Epithelial cell of esophagus (primary cell): ENCODE results near the gene USP9Y.

ENCODE experiments used
- DNase-seq: peaks from one replicate; pipeline ENCODE4 v3.0.0; 2010; ENCODE audit warnings: low read depth
- H3K4me3 ChIP-seq: 2 replicates; pipeline ENCODE4 v1.5.1; 2011; ENCODE audit warnings: mild to moderate bottlenecking, low read length, control low read depth
- TF ChIP-seq, protein P1 (sequence below): IDR thresholded peaks from 2 replicates; pipeline ENCODE4 v1.5.1; 2011; ENCODE audit warnings: low read depth, mild to moderate bottlenecking, low read length, control low read depth, inconsistent platforms; ENCODE audit not compliant: insufficient read depth; ENCODE audit errors: missing control alignments

The USP9Y gene

DNA sequence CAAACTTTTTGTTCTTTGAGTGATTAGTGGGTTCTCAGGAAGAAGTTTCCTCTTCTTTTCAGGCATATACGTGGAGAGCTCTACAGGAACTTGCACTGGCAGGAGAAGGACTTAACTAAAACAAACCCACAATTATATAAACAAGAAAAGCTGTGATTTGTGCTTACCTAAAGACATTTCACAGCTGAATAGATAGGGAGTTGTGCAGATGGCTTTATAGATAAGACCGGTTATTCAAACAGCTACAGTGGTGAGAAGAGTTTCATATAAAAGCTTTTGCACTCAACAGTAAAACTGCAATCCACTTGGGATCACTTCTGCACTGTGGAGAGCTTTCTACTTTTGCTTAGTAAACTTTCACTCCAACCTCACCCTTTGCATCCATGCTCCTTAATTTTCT is 197.6 kb downstream of the USP9Y start:
- H3K4me3 ChIP-seq = no peak overlapping the region
- no peak for DNase-seq
- TF ChIP-seq, protein P1, sequence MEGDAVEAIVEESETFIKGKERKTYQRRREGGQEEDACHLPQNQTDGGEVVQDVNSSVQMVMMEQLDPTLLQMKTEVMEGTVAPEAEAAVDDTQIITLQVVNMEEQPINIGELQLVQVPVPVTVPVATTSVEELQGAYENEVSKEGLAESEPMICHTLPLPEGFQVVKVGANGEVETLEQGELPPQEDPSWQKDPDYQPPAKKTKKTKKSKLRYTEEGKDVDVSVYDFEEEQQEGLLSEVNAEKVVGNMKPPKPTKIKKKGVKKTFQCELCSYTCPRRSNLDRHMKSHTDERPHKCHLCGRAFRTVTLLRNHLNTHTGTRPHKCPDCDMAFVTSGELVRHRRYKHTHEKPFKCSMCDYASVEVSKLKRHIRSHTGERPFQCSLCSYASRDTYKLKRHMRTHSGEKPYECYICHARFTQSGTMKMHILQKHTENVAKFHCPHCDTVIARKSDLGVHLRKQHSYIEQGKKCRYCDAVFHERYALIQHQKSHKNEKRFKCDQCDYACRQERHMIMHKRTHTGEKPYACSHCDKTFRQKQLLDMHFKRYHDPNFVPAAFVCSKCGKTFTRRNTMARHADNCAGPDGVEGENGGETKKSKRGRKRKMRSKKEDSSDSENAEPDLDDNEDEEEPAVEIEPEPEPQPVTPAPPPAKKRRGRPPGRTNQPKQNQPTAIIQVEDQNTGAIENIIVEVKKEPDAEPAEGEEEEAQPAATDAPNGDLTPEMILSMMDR = no peak

DNA sequence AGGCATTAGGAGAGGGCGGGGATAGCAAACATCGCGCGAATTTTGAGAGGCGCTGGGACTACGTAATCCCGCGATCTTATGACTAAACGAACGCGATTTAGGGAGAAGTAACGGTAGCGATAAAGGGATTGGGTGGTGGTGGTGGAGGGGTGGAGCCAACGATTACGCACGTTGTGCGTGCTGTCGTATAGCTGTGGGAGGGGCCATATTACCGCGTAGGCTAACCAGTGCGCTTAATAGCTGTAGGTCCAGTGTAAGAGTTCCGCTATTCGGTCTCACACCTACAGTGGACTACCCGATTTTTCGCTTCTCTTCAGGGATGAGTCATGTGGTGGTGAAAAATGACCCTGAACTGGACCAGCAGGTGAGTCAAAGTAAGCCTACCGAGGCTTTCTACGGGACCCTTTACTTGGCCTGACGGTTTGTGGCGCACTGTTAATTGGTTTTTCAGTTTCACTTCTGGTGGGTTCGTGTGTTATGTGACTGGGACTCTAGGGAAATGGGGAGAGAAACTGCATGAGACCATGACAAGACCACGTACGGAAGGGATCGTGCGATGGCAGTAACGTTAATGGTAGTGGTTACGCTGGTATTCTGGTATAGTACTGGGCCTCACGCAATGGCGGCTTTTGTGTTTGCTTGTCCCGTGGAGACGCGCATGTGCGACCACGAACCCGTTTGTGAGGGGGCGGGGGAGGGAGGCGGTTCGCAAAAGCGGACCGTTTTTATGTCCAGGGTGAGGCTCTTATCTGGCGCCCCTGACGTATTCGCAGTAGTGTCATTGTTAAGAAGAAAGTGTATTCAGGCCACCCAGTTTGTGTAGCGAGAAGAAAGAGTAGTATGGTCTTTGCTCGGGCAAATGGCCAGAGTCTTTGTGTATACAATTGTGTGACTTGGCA is 203.8 kb downstream of the USP9Y start, which contains the start of gene DDX3Y:
DDX3Y (plus strand) TSS at position 251 of the 899 bp plus-strand sequence; CDS start at position 320, 69 bp downstream.
- peak; percentile 94 for DNase-seq
- peak within 1 kb of the TSS; percentile 93 for H3K4me3 ChIP-seq
- TF ChIP-seq, protein P1 = no peak

DNA sequence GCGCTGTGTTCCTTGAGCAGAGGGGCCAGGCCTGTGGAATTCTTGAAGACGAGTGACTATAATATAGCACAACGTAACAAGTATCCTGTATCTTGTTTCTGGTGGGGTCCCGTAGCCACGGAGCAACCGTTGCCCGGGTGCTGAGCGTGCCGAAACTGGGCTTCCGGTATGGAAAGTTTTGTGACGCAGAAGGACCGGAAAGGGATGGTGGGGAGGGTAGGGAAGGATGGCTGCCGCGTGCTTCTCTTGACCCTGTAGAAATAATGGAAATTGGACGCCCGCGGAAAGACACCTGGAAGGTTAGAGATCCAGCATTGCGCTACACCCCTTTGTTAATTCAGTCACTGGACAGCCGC is 204.5 kb downstream of the USP9Y start:
- TF ChIP-seq, protein P1 = no peak
- H3K4me3 ChIP-seq = peak overlapping the region; percentile 93
- DNase-seq = peak; percentile 69

DNA sequence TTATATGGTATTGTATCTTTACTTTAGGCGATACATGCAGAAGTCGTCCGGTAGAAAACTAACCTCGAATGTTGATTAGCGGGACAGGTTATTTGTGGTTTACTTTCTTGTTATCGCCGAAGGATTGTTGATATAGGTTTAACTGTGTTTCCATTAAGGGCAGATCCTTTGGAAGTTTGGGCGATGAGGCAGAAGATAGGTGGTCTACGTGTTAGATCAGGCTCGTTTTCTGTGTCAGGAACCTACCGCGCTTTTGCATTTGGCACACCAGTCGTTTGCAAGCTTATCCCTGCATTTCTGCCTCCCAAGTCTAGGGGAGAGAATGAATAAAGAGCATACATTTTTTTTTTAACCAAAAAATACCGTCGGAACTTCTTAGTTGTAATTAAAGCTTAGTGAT is 204.9 kb downstream of the USP9Y start:
- H3K4me3 ChIP-seq = peak overlapping the region; percentile 93
- DNase-seq = no peak
- TF ChIP-seq, protein P1 = no peak
